IPS-11a (cell line): ENCODE measurements around the gene CMTM2.

Experiments
- H3K4me3 ChIP-seq: one replicate; pipeline ENCODE4 v1.5.1; 2013; ENCODE audit warnings: low read depth, low read length, control low read depth

The CMTM2 gene, protein sequence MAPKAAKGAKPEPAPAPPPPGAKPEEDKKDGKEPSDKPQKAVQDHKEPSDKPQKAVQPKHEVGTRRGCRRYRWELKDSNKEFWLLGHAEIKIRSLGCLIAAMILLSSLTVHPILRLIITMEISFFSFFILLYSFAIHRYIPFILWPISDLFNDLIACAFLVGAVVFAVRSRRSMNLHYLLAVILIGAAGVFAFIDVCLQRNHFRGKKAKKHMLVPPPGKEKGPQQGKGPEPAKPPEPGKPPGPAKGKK

DNA sequence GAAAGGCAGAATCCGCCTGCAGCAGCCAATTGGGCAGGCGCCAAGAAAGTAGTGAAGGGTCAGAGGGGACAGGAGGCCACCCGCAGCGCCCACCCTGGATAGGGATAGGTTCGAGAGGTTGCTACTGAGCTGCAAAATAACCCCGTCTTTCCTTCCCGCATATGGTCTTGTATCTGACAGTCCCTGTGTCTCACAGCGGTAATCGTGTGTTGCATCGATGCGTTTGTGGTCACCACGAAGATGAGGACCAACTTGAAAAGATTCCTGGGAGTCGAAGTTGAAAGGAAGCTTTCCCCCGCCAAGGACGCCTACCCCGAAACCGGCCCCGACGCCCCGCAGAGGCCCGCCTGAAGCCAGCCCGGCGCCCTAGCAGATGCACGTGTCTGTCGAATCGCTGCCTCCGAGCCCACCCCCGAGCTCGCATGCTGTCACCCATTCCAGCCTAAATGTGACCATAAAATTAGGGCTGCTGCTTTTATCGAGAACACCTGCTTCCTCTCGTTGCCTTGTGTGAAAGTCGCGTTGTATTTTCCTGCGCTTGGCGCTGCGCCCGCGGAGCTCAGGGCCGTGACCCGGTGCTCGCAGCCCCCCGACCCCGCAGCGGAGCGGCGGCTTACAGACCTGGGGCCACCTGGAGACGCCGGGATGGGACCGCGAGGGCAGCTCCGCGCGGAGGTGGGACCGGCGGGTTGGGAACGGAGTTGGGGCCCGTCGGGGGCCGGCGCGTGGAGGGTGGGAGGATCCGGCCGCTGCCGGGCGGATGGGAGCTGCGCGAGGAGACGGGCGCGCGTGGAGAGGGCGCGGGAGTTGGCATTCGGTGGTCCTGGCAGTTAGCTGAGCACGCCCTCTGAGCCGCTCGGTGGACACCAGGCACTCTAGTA is at the start of gene CMTM2:
CMTM2 (plus strand) TSS at position 813 of the 881 bp plus-strand sequence. CDS start 145 bp downstream, outside the sequence.
- no peak within 1 kb of the TSS for H3K4me3 ChIP-seq

DNA sequence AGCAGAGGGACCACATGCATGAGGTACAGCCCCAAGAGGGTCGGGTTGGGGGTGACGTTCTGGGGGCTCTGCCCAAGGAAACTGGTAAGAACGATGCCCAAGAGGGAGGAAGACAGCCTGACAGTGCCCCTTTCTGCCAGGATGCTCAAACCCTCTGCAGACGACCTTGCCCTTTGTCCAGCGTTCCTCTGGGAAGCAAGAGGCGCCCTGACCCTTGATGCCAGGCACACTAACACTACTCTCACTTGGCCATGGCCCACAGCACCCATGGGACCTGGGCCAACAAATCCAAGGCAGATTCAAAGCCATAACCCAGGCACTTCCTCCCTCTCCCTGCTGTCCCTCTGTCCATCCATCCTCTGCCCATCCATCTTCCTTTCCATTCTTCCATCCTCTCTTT is 49.8 kb upstream of the CMTM2 start:
- no peak overlapping the region for H3K4me3 ChIP-seq

DNA sequence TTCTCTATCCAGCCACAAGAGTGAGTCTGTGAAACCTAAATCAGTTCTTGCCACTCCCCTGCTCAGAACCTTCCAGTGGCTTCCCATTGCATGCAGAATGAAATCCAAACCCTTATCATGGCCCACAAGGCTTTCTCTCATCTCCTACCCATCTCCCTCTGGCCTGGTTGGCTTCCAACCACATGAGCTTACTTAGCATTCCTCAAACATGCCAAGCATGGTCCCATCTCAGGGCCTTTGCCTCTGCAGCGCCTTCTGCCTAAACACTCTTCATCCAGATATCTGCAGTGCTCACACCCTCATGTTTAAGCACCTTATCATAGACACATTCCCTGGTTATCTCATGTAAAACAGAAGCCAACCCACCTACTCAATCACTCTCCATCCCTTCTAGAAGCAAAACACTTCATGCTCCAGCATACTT is 44.9 kb upstream of the CMTM2 start:
- no peak overlapping the region for H3K4me3 ChIP-seq

DNA sequence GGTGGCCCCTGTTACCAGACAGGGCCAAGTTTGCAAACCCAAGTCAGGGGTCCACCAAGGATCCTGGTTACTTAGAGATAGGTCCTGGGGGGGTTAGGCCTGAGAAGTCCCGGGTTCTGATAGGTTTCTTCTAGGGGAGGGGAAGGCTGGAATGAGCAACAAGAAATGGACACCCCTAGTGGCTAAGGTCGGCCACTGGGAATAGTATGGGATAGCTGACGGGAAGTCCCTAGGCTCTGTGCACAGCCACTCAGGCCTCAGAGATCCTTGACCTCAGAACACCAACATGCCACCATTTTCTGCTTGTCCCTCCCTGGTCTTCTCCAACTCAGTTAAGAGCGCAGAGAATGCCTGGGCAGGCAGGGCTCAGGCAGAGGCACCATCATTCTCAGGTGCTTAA is 42.7 kb upstream of the CMTM2 start:
- no peak overlapping the region for H3K4me3 ChIP-seq

DNA sequence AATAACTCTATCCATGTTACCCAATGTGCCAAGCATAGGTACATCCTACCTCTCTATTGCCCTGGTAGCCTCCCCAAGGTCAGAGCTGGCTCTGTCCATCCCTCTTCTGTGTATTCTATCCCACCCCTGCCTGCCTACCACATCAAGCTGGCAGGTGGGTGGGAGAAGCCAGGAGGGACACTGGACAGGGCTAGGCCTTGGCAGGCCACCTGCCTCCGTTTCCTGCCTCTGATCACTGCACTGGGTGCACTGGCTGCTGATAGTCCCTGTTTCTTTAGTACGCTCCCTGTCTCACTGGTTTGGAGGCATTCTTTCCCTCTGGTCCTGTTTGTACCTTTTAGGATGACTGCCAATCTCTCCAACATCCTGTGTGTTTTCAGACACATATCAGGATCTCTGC is 42.0 kb upstream of the CMTM2 start:
- no peak overlapping the region for H3K4me3 ChIP-seq

DNA sequence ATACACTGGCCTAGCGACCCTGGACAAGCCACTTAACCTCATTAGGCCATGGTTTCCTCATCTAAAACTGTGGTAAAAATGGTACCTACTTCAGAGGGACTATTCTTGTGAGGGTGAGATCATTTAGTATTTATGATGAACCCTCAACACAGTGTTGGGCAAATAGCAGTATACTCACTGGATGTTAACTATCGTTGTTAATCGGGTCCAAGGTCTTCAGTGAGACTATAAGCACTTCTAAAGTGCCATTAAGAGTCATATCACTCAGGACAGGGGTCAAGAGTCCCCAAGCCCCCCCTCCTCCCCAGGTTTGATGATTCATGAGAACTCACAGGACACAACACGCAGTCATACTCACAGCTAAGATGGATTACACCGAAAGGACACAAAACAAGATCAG is 40.4 kb upstream of the CMTM2 start:
- no peak overlapping the region for H3K4me3 ChIP-seq

DNA sequence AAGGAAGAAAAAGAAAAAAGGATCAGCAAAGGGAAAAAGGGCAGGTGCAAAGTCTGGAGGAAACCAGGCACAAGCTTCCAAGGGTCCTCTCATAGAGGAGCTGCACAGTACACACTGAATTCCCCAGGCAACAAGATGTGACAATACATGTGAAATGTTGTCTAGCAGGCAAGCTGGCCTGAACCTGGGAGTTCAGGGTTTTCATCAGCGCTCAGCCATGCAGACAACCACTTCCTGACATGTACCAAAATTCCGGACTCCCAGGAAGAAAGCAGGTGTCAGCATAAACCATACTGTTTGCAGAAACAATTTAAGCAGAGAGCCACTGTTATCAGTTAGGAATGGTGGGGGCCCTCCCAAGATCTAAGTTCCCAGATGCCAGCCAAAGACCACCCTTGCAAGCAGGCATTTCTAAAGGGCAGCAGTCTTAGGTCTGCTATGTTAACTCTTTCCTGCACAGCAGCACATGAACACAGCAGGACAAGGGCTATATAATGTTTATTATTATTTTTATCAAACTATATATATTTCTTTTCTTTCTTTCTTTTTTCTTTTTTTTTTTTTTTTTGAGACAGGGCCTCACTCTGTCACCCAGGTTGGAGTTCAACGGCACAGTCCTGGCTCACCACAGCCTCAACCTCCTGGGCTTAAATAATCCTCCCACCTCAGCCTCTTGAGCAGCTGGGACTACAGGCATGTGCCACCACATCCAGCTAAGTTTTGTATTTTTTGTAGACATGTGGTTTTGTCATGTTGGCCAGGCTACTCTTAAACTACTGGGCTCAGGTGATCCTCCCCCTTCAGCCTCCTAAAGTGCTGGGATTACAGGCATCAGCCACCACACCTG is 39.4 kb upstream of the CMTM2 start:
- no peak overlapping the region for H3K4me3 ChIP-seq

DNA sequence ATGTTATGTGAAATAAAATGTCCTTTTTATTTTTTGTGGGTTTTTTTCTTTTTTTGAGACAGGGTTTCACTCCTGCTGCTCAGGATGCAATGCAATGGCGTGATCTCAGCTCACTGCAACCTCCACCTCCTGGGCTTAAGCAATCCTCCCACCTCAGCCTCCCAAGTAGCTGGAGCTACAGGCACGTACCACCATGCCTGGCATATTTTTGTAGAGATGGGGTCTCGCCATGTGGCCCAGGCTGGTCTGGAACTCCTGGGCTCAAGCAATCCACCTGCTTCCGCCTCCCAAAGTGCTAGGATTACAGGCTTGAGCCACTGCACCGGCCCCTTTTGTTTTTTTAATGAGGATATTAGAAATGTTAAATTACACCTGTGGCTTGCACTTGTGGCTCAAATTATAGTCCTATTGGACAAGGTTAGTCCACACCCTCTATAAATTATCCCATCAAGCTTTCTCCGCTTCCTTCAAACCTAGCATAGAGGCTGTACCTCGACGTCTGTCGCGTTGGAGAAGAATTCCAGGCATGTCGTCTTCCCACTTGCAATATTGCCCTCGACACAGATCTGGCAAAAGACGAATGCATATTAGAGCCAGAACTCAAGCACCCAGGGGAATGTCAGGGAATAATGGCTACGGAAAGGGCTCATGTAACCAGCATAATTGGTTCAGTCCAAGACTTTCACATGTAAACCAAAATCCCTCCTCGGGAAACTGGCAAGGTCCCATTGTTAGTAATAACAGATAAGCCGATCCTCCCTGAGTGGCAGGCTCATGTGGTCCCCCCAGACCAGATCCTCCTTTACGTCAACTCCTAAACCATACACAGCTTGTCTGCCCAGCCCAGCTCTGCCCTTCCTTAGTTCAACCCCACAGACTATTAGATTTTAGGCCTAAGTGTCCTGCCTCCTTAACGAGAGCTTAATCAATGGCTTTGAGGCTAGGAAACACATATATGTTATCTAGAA is 37.6 kb upstream of the CMTM2 start:
- H3K4me3 ChIP-seq = no peak overlapping the region

DNA sequence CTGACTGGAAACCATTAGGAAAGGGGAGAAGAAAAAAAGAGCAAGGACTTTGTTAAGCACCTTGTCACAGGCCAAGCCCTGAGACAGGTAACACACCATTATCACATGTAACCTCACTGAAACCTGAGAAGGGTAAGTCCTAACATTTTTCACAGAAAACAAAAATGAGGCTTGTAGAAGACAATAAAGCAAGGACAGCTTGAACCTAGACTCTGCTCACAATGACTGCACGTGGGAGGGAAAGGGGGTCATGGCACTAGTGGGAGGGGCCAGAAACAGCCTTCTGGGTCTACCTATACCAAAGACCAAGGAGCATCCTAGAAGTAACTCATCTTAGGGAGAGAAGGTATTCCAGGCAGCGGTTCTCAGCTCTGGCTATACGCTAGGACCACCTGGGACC is 36.9 kb upstream of the CMTM2 start:
- H3K4me3 ChIP-seq = no peak overlapping the region

DNA sequence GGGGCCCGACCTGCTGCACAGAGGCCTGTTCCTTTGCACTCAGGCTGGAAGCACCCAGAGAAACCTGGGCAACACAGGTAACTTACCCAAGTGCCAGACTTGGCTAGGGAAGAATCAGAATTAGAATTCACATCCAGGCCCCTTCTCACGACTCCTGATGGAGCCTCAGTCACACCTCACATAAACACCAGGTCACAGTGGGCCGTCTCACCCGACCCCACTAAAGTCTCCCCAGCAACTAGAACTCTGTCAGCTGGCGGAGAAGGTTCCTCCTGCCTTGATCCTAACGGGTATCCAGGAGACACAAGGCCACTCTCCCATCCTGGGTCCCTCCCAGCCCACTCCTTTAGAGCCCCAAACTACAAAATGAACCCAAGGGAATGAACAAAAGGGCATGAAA is 35.7 kb upstream of the CMTM2 start:
- H3K4me3 ChIP-seq = no peak overlapping the region

DNA sequence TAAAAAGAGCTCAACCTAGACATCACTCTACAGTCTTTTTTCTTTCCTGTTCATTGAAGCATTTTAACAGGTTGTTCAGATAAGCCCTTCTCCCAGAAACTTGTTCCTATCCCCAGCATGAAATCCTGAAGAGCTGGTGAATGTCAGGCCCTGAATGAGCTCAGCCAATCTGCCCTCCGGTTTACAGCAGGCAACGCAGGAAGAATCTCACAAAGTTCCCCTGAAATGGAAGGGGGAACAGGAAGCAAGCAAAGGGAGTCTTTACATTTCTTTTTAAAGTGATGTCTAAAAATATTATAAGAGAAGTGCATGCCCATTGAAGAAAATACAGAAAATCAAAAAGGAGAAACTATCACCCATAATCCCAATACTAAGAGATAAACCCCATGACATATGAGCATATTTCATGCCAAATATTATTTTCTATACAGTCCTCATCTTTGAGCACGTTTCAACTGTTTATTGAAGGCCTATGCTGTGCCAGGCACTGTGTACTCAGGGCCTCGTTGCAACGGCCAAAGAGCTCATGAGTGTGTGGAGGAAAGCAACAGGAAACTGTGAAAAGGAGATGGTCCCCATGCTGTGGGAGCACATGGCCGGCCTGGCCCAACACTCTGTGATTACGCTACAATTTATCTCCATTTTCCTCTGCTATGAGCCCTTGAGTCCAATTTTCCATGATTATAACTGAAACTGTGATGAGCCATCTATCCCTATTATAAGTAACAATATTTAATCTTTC is 35.1 kb upstream of the CMTM2 start:
- no peak overlapping the region for H3K4me3 ChIP-seq

DNA sequence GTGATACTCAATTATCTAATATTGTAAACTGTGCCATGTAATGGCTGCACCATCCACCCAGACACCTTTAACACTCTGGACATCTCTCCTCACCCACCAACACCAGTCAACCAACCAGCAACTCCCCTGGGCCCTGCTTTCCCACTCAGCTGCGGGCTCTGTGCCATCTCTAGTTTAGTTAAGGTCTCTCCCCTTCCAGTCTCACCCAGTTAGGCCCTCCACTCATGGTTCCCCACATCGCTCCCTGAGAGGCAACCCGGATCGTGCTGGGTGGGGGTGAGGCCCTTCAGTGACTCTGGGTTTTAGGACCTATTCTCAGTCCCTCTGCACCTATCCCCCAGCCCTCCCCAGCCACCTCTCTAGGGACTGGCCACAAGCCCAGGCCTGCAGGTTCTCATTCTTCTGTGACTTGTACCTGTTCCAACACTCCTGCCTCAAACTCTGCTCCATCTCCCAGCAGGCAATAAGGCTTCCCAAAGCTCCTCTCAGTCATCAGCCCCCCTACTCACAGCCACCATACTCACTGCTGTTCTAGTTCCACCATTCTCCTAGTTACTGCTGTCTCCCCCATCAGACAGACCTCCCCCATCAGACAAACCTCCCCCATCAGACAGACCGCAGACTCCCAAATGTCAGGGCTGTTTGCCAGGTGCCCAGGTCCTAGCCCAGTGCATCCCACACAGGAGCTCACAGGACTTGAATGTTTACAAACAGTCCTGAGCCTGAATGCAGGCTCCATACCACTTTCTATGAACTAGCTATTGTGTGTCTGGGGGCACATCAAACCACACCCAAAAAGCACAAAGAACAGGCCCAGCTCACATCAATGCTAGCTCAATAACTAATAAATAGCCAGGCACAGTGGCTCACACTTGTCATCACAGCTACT is 31.9 kb upstream of the CMTM2 start:
- no peak overlapping the region for H3K4me3 ChIP-seq

DNA sequence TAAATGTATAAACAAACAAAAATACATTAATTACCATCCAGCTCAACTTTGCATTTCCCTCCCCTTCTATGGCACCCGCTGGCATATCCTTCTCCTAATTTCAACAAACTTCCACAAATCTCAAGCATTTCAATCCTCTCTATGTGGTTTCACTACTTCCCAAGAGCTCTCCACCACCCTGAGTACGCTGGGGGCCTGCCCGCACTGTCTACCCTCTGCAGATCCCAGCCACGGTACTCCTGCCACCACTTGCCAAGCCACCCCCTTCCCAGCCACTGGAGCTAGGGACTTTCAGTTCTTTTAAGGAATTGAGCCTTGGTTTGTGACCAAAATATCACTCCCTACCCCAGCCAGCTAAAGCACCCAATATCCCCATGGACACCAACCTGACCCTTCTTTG is 31.2 kb upstream of the CMTM2 start:
- H3K4me3 ChIP-seq = no peak overlapping the region

DNA sequence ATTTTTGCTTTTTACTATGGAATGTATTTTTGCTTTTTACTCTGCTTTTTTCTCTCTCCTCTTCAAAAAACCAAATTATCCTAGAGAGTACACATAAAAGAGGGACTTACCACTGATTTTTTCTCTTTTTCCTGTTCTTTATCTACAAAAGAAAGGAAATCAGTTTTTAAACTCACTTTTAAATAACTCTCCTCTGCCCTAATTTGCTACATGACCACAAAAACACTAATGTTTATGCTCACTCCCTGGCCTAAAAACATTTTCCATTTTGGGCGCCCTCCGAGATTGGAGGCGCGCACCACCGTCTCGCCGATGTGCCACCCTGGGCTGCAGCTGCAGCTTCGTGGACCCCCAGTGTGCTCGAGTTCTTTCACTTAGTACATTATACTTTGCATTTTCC is 30.4 kb upstream of the CMTM2 start:
- H3K4me3 ChIP-seq = peak overlapping the region; percentile 28

DNA sequence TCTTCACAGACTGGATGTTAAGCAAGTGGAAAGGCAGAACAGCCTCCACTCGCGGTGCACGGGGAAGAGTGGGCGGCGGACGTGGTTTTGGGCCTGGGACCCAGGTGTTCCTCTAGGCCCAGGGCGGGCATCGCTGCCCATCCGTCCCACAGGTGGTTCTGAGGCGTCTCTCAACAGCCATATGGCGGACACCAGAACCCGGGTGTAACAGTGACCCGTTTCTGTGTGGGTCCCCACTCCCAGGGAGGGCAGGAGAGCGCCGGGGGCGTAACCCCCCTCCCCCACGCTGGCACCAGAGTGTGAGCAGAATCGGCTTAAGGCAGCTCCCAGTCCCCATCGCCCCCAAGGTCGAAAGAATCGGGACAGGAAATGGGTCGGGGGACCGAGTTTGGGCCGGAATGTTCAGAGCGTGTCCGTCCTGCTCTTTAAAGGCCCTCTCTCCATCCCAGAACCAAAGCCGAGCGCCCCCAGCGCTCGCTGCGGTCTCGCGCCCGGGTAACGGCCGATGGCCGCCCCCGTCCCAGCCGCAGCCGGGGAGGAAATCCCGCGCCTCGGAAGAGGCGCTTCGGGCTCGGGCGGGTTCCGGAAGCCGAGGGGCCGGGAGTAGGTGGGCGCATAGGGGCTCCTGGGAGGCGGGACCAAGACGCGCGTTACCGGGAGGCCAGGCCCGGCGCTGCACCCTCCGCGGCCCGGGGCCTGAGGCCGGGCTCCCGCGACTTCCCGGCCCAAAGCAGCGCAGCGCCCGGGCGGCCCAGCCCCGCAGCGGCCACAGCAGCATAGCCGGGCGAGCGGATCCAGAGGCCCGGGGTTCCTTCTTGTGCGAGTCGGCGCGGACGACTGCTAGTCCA is 29.8 kb upstream of the CMTM2 start, which contains the start of gene TK2:
TK2 (minus strand) TSS at position 839 of the 848 bp plus-strand sequence; CDS start at position 778, 61 bp downstream.
- peak within 1 kb of the TSS; percentile 28 for H3K4me3 ChIP-seq

DNA sequence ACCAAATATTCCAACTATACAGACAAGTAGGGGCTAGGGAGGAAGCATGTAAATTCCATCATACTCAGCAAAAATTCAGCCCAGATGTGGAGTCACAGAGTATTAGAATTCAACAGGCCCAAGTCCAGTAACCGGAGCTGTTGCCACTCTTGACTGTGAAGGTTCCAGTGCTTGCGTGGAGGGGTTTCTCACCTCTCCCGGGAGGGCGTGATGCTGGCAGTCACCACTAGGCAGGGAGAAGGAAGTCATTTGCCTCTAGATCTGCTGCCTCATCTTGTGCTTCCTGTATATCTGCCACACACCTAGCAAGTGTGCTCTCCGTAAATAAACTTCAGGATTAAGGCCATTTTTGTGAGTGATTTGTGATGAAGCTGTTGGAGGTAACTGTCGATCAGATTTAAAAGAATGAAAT is 27.9 kb upstream of the CMTM2 start:
- H3K4me3 ChIP-seq = no peak overlapping the region

DNA sequence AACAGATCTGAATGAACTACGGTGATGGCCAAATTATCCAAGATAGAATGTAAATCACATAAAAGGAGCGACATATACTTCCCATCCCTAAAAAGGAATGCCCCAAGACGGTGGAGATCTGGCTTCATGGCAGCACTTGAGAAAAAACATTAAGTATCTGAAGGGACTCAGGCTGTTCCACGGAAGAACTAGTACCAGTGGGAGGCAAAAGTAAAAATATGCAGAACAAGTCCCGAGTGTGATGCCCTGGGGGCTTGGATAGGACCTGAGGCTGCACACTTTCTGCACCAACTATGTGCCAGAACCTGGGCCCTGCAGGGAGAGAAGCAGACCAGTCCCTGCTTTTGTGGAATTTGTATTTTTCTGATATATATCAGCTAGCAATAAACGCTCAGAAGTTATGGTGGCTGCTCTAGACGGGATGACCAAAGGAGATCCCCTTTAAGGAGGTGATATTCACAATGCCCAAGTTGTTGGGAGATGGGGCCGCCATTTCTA is 27.4 kb upstream of the CMTM2 start:
- H3K4me3 ChIP-seq = peak overlapping the region; percentile 43
